ACC112 (cell line): Measurements from ENCODE around the gene ZNF232.
"Not testable (repeated sequence)": the region's sequence is repeated elsewhere in the genome, so short reads cannot be mapped to it uniquely, and the experiment has no call there.

ENCODE experiments used
- H2AFZ ChIP-seq: fragments of 200-600 bp; sonication (generic); one replicate; pipeline ENCODE4 v1.6.0; 2017; ENCODE audit warnings: antibody characterized with exemption, low read length; ENCODE audit not compliant: unreplicated experiment
- H3K27ac ChIP-seq: fragments of 200-600 bp; sonication (generic); 2 replicates; pipeline ENCODE4 v1.5.1; 2014; ENCODE audit warnings: low read depth, mild to moderate bottlenecking, antibody characterized with exemption, low read length, moderate library complexity
- H3K27me3 ChIP-seq: fragments of 200-600 bp; sonication (generic); 2 replicates; pipeline ENCODE4 v1.6.1; 2014; ENCODE audit warnings: mild to moderate bottlenecking, antibody characterized with exemption, low read length, moderate library complexity, mixed read lengths; ENCODE audit not compliant: insufficient read depth
- H3K36me3 ChIP-seq: fragments of 200-600 bp; sonication (generic); 2 replicates; pipeline ENCODE4 v1.6.1; 2016; ENCODE audit warnings: mild to moderate bottlenecking, antibody characterized with exemption, low read length, moderate library complexity, mixed read lengths; ENCODE audit not compliant: insufficient read depth
- H3K4me1 ChIP-seq: fragments of 200-600 bp; sonication (generic); one replicate; pipeline ENCODE4 v1.6.1; 2016; ENCODE audit warnings: low read length, mixed read lengths; ENCODE audit not compliant: insufficient read depth, unreplicated experiment, control insufficient read depth
- H3K4me3 ChIP-seq: fragments of 200-600 bp; sonication (generic); 2 replicates; pipeline ENCODE4 v1.5.1; 2014; ENCODE audit warnings: mild to moderate bottlenecking, low read depth, low read length
- H3K79me2 ChIP-seq: fragments of 200-600 bp; sonication (generic); one replicate; pipeline ENCODE4 v1.6.0; 2016; ENCODE audit warnings: low read length; ENCODE audit not compliant: control insufficient read depth, unreplicated experiment, insufficient read depth

ZNF232 gene

GRCh38 chr17:5128905-5129535 lies 17.3 kb upstream of the ZNF232 start:
- no peaks in the 10 kb centered on the region for H3K36me3 ChIP-seq
- H3K27ac ChIP-seq: no peak overlapping the region
- H3K79me2 ChIP-seq: no peaks in the 10 kb centered on the region
- H3K27me3 ChIP-seq: peaks cover 8% of the 10 kb centered on the region; the same call in 1 of the 2 replicates
- H3K4me3 ChIP-seq: no peak overlapping the region
- H3K4me1 ChIP-seq: no peaks in the 10 kb centered on the region
- H2AFZ ChIP-seq: no peak overlapping the region

DNA sequence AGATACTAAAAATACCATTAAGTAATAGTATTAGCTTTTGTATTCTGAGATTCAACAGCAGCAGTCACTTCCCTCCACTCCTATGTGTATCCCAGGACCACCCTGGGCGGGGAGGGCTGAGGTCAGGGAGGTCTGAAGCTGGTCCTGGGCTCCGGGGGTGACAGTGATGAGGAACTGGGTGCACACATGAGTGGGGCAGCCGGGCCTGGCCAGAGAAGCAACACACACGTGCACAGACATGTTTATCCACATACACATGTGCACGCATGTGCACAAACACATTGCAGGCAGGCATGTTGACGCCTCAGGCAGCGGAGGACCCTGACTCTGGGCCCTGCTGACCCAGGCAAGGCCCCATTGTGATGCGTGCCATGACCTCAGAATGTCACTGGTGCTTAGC lies 16.7 kb upstream of the ZNF232 start:
- not testable (repeated sequence) for H3K4me3 ChIP-seq, H3K4me1 ChIP-seq, H3K79me2 ChIP-seq, H3K27ac ChIP-seq, H2AFZ ChIP-seq, H3K36me3 ChIP-seq
- peaks cover 14% of the 10 kb centered on the region; the same call in 1 of the 2 replicates for H3K27me3 ChIP-seq

DNA sequence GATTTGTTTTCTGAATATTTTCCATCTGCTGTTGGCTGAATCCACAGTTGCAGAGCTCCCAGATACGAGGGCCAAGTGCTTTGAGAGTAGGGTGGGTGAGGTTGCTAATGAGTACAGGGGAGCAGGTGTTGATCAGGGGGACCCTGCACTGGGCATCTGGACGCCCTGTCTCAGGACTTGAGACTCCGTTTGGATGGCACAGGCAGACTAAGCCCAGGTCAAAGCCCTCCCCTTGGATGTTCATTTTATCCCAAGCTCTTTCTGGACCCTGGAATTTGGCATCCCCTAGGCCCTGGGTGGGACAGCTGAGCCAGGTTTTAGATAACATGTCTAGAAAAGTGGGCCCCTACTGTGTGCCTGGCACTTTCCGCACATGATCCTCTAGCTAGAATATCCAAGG lies 16.2 kb upstream of the ZNF232 start:
- H3K4me3 ChIP-seq: no peak overlapping the region
- no peak overlapping the region for H2AFZ ChIP-seq
- no peaks in the 10 kb centered on the region for H3K4me1 ChIP-seq
- no peaks in the 10 kb centered on the region for H3K79me2 ChIP-seq
- peaks cover 18% of the 10 kb centered on the region; the same call in 1 of the 2 replicates for H3K27me3 ChIP-seq
- H3K27ac ChIP-seq: no peak overlapping the region
- no peaks in the 10 kb centered on the region for H3K36me3 ChIP-seq

DNA sequence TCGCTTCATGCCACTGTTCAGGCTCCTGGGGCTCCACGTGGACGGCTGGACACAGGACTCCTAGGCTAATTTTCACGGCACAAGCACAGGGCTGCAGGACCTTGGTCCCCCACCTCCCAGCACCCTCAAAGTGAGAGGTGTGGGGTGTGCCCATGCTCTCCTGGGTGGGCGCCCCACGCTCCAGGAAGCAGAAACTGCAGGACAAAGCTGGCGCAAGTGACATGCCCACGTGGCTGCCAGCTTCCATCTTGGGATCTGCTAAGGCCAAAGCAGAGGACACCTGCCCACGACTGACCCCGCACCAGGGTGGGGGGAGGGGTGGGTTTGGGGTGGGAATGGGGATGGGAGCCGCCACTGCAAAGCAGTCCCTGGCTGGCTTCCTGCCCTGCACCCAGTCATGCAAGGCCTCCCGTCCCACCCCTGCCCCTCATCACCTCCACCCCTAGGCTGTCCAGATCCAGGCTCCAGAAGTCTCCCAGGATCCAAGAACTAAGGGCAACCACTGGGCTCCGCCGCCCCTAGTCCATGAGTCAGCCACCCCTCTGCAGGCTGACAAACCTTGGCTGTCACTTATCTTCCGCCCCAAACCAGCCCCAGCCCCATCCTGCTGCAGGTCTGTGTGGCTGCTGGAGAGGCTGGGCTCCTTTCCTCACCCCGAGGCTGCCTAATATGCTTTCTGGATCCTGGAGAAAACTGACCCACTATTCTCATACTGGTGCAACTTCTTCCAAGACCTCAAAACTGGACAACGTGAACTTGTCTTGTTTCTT lies 15.2 kb upstream of the ZNF232 start:
- Histone ChIP-seq H3K27me3 (peaks cover 28% of the 10 kb centered on the region), H3K36me3 (no peaks in the 10 kb centered on the region), H3K4me1 (no peaks in the 10 kb centered on the region), H3K27ac (no peak overlapping the region), H3K4me3 (no peak overlapping the region), H2AFZ (no peak overlapping the region), H3K79me2 (no peaks in the 10 kb centered on the region)

DNA sequence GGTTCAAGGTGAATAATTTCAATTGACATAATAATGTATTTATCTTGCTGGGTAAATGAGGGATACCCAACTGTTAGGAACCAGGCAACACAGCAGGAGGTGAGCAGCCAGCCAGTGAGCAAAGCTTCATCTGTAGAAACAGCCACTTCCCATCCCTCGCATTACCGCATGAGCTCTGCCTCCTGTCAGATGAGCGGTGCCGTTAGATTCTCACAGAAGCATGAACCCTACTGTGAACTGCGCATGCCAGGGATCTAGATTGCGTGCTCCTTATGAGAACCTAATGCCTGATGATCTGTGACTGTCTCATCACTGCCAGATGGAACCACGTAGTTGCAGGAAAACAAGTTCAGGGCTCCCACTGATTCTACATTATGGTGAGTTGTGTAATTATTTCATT lies 13.2 kb upstream of the ZNF232 start:
- H3K27me3 ChIP-seq: peaks cover 36% of the 10 kb centered on the region
- H3K79me2 ChIP-seq, H3K36me3 ChIP-seq, H2AFZ ChIP-seq, H3K4me3 ChIP-seq, H3K27ac ChIP-seq, H3K4me1 ChIP-seq: not testable (repeated sequence)

- H2AFZ ChIP-seq, H3K27ac ChIP-seq, H3K36me3 ChIP-seq, H3K4me3 ChIP-seq, H3K4me1 ChIP-seq, H3K79me2 ChIP-seq: not testable (repeated sequence)
- peaks cover 38% of the 10 kb centered on the region for H3K27me3 ChIP-seq
Observed at GRCh38 chr17:5124125-5124760, 12.6 kb upstream of the ZNF232 start.

GRCh38 chr17:5123343-5124124 lies 11.9 kb upstream of the ZNF232 start:
- Histone ChIP-seq H3K4me1 (no peaks in the 10 kb centered on the region), H3K36me3 (no peaks in the 10 kb centered on the region), H3K79me2 (no peaks in the 10 kb centered on the region), H3K27me3 (peaks cover 45% of the 10 kb centered on the region), H2AFZ (no peak overlapping the region), H3K4me3 (peak overlapping the region; percentile 78; the same call in 1 of the 2 replicates), H3K27ac (no peak overlapping the region)

DNA sequence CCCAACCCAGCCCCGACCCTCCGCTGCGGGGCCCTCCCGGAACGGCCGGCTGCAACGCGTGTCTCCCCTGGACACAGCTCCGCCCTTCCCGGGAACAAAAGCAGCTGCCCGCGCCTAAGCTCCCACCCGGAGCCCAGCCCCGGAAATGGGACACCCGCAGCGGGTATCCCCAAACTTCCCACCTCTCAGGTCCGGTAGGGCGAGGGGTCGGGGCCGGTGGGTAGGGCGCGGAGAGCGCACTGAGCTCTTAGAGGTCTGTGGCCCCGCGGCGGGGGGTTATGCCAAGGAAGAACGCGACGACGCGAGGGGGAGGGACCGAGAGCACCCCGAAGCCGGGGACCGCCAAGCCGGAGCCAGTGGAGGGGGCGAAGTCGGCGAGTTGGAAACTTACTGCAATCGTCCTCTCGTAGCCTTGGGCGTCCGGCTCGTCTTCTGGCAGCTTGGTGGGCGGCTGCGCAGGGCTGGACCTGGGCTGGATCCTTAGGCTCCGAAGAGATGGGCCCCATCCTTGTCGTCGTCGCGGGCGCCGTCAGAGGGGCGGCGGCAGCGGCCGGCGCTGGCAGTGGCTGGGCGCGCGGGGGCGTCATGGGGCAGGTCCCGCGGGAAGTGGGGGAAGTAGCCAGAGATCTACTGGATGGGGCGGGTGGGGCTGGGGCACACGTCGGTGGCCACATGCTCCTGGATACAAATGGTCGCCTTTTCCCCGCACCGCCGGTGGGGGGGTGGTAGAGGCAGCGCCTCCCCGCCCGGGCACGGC lies 11.1 kb upstream of the ZNF232 start:
- peaks cover 52% of the 10 kb centered on the region for H3K27me3 ChIP-seq
- peak overlapping the region; percentile 78 for H3K4me3 ChIP-seq
- peak overlapping the region; percentile 86 for H2AFZ ChIP-seq
- no peak overlapping the region for H3K27ac ChIP-seq
- H3K4me1 ChIP-seq: no peaks in the 10 kb centered on the region
- no peaks in the 10 kb centered on the region for H3K36me3 ChIP-seq
- H3K79me2 ChIP-seq: no peaks in the 10 kb centered on the region

DNA sequence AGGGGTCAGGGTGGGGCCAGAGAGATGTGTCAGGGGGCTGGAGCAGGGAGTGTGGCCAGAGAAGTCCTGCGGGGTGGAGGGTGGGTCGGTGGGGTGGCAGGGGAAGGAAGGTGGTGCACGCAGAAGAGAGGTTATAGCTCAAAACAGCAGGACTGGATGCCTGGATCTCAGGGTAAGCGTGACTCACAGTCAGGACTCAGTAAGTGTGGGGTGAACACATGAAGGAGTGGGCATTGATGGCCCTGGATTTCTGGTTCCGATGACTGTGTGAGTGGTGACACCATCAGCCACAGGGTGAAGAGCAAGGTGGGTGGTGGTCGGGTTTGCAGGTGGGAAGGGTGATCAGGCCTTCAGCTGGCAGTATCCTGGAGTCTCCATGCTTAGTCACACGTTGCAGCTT lies 10.4 kb upstream of the ZNF232 start:
- not testable (repeated sequence) for H3K79me2 ChIP-seq, H2AFZ ChIP-seq, H3K4me1 ChIP-seq, H3K27ac ChIP-seq, H3K36me3 ChIP-seq
- H3K4me3 ChIP-seq: peak overlapping the region; percentile 78
- H3K27me3 ChIP-seq: peaks cover 58% of the 10 kb centered on the region
